GM23338 (cell line): ENCODE measurements around the gene GNAZ. TPM values are rescaled to one million over a fixed set of nuclear protein-coding genes. Genes with fewer than 3 reads are reported as not detected.
A peak's percentile ranks its signal among the peaks of the same experiment; 100 is the strongest.

ENCODE experiments used
- ATAC-seq: fragments of 200-7000 bp; cut with Tn5 transposase; 3 replicates; pipeline ENCODE4 v1.9.1; 2020
- DNase-seq: peaks from one replicate; pipeline ENCODE4 v3.0.0-alpha.2; 2015; ENCODE audit warnings: low spot score
- H2AFZ ChIP-seq: fragments of 200-600 bp; sonication (generic); 2 replicates; pipeline ENCODE4 v1.8.0; 2016; ENCODE audit warnings: antibody characterized with exemption, mild to moderate bottlenecking, moderate library complexity
- H3F3A ChIP-seq: fragments of 200-600 bp; sonication (generic); replicated peaks from 2 replicates; pipeline ENCODE4 v1.8.0; 2017; ENCODE audit warnings: antibody characterized with exemption, mixed run types, low read depth
- H3K27ac ChIP-seq: fragments of 200-600 bp; sonication (generic); 2 replicates; pipeline ENCODE4 v1.6.1; 2016; ENCODE audit warnings: low read depth
- H3K27me3 ChIP-seq: fragments of 200-600 bp; sonication (generic); 2 replicates; pipeline ENCODE4 v1.8.0; 2016; ENCODE audit warnings: mild to moderate bottlenecking, mixed run types, moderate library complexity; ENCODE audit not compliant: insufficient read depth
- H3K36me3 ChIP-seq: fragments of 200-600 bp; sonication (generic); 2 replicates; pipeline ENCODE4 v1.8.0; 2016; ENCODE audit warnings: mild to moderate bottlenecking; ENCODE audit not compliant: insufficient read depth
- H3K4me1 ChIP-seq: fragments of 200-600 bp; sonication (generic); 2 replicates; pipeline ENCODE4 v1.8.0; 2016; ENCODE audit warnings: mild to moderate bottlenecking, moderate library complexity; ENCODE audit not compliant: insufficient read depth
- H3K4me2 ChIP-seq: fragments of 200-600 bp; sonication (generic); 2 replicates; pipeline ENCODE4 v1.7.1; 2017; ENCODE audit warnings: mixed run types
- H3K4me3 ChIP-seq: fragments of 200-600 bp; sonication (generic); 2 replicates; pipeline ENCODE4 v1.6.1; 2016; ENCODE audit warnings: mixed run types
- H3K79me2 ChIP-seq: fragments of 200-600 bp; sonication (generic); replicated peaks from 2 replicates; pipeline ENCODE4 v1.8.0; 2017; ENCODE audit warnings: mild to moderate bottlenecking; ENCODE audit not compliant: insufficient read depth
- H3K9me2 ChIP-seq: fragments of 200-600 bp; sonication (generic); 2 replicates; pipeline ENCODE4 v1.8.0; 2017; ENCODE audit not compliant: insufficient read depth
- H4K20me1 ChIP-seq: fragments of 200-600 bp; sonication (generic); replicated peaks from 2 replicates; pipeline ENCODE4 v1.8.0; 2017; ENCODE audit warnings: mild to moderate bottlenecking; ENCODE audit not compliant: insufficient read depth
- H3K27ac Mint-ChIP-seq: 2 replicates; pipeline ENCODE4 v1.8.0; 2020; ENCODE audit warnings: inconsistent platforms, mild to moderate bottlenecking, moderate library complexity, mixed read lengths
- H3K27me3 Mint-ChIP-seq: 3 replicates; pipeline ENCODE4 v1.8.0; 2022; ENCODE audit warnings: low read depth, mild to moderate bottlenecking, moderate library complexity, mixed read lengths, inconsistent platforms; ENCODE audit not compliant: insufficient read depth, poor library complexity
- H3K36me3 Mint-ChIP-seq: 3 replicates; pipeline ENCODE4 v1.8.0; 2021; ENCODE audit warnings: low read depth, mild to moderate bottlenecking, inconsistent platforms, moderate library complexity, mixed read lengths
- H3K4me1 Mint-ChIP-seq: 3 replicates; pipeline ENCODE4 v1.8.0; 2020; ENCODE audit warnings: mild to moderate bottlenecking, inconsistent platforms, mixed read lengths
- H3K4me3 Mint-ChIP-seq: 3 replicates; pipeline ENCODE4 v1.8.0; 2021; ENCODE audit warnings: moderate library complexity, mild to moderate bottlenecking, inconsistent platforms, mixed read lengths
- H3K9me3 Mint-ChIP-seq: 3 replicates; pipeline ENCODE4 v1.8.0; 2020; ENCODE audit warnings: moderate library complexity, mild to moderate bottlenecking, inconsistent platforms, mixed read lengths
- CREB1 ChIP-seq: fragments of 250-450 bp; sonication (Bioruptor Pico); IDR thresholded peaks from 2 replicates; pipeline ENCODE4 v1.5.0; 2020; ENCODE audit warnings: low read depth, mild to moderate bottlenecking, moderate library complexity
- CTCF ChIP-seq, 2 experiments: fragments of 200-600 bp in 1 of 2; sonication (generic) in 1 of 2; conservative IDR thresholded peaks; 2 replicates each; pipeline versions ENCODE4 v1.5.1 to v1.6.1; 2016 to 2017; ENCODE audit warnings: antibody characterized with exemption in 2 of 2, low read depth in 2 of 2, mild to moderate bottlenecking in 2 of 2, moderate library complexity in 1 of 2
- EZH2 ChIP-seq: fragments of 200-600 bp; sonication (generic); IDR thresholded peaks from one replicate; pipeline ENCODE4 v1.8.0; 2017; ENCODE audit warnings: antibody characterized with exemption, mild to moderate bottlenecking, low read depth; ENCODE audit not compliant: unreplicated experiment
- EZH2phosphoT487 ChIP-seq: fragments of 200-600 bp; sonication (generic); IDR thresholded peaks from one replicate; pipeline ENCODE4 v1.8.1; 2018; ENCODE audit warnings: antibody characterized with exemption; ENCODE audit not compliant: unreplicated experiment
- JUNB ChIP-seq: IDR thresholded peaks from one replicate; pipeline ENCODE4 v1.6.1; 2016; ENCODE audit warnings: antibody characterized with exemption; ENCODE audit not compliant: unreplicated experiment
- NANOG ChIP-seq: IDR thresholded peaks from 2 replicates; pipeline ENCODE4 v1.6.1; 2016; ENCODE audit warnings: antibody characterized with exemption, borderline replicate concordance
- POLR2AphosphoS5 ChIP-seq: IDR thresholded peaks from 2 replicates; pipeline ENCODE4 v1.6.1; 2016; ENCODE audit warnings: antibody characterized with exemption, low read depth
- STAT1 ChIP-seq: IDR thresholded peaks from one replicate; pipeline ENCODE4 v1.6.1; 2016; ENCODE audit warnings: antibody characterized with exemption; ENCODE audit not compliant: unreplicated experiment
- ZNF114 ChIP-seq: fragments of 250-450 bp; sonication (Bioruptor Pico); IDR thresholded peaks from 2 replicates; pipeline ENCODE4 v1.5.0; 2020; ENCODE audit warnings: mild to moderate bottlenecking, moderate library complexity
- ZNF331 ChIP-seq: fragments of 250-450 bp; sonication (Bioruptor Pico); IDR thresholded peaks from 2 replicates; pipeline ENCODE4 v1.5.0; 2020; ENCODE audit warnings: low read depth, mild to moderate bottlenecking, moderate library complexity
- polyA plus RNA-seq: library from polyadenylated mRNA; unstranded; fragments of >200 nt; fragmentation: Nextera tagmentation; extraction: Ambion mirVana; gene quantifications from 2 replicates; pipeline ENCODE4 v1.2.1, GENCODE V29; 2016
- total RNA-seq: library from RNA; depleted of rRNA; stranded (reverse); fragments of >200 nt; shearing (Covaris generic); gene quantifications from 2 replicates; pipeline ENCODE4 v1.2.3, GENCODE V29; 2014
- TF ChIP-seq, protein P1 (sequence below): IDR thresholded peaks from 2 replicates; pipeline ENCODE4 v1.6.1; 2016; ENCODE audit warnings: antibody characterized with exemption
- TF ChIP-seq, protein P2 (sequence below): IDR thresholded peaks from one replicate; pipeline ENCODE4 v1.6.1; 2018; ENCODE audit warnings: antibody characterized with exemption; ENCODE audit not compliant: unreplicated experiment

Gene GNAZ
- total and polyA plus RNA-seq, 2 experiments from 2014 or later, result 2.9 to 11.1 TPM

GRCh38 chr22:23116506-23117263 is 46.4 kb downstream of the GNAZ start:
- peaks cover 9% of the 10 kb centered on the region for H3K27me3 Mint-ChIP-seq
- TF ChIP-seq NANOG (no peak), EZH2phosphoT487 (no peak), POLR2AphosphoS5 (no peak), CTCF (conservative IDR thresholded peaks at IDR 0.05; ENCODE audit: low read depth in 2 of 2) (no peak), JUNB (no peak), EZH2 (no peak), ZNF114 (CRISPR knock-in tag) (no peak), CREB1 (no peak)
- TF ChIP-seq, protein P1, sequence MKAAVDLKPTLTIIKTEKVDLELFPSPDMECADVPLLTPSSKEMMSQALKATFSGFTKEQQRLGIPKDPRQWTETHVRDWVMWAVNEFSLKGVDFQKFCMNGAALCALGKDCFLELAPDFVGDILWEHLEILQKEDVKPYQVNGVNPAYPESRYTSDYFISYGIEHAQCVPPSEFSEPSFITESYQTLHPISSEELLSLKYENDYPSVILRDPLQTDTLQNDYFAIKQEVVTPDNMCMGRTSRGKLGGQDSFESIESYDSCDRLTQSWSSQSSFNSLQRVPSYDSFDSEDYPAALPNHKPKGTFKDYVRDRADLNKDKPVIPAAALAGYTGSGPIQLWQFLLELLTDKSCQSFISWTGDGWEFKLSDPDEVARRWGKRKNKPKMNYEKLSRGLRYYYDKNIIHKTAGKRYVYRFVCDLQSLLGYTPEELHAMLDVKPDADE, result no peak
- H3K4me2 ChIP-seq, result no peak overlapping the region
- peaks cover 7% of the 10 kb centered on the region for H3K4me1 Mint-ChIP-seq
- H3K27me3 ChIP-seq, result no peaks in the 10 kb centered on the region
- no peaks in the 10 kb centered on the region for H3K36me3 ChIP-seq
- no peaks in the 10 kb centered on the region for H3F3A ChIP-seq
- no peak overlapping the region for H3K4me3 ChIP-seq
- H3K36me3 Mint-ChIP-seq, result no peaks in the 10 kb centered on the region
- no peaks in the 10 kb centered on the region for H3K9me2 ChIP-seq
- peak; percentile 42 for ATAC-seq
- no peak overlapping the region for H3K4me3 Mint-ChIP-seq
- H3K4me1 ChIP-seq, result no peaks in the 10 kb centered on the region; the same call in 1 of the 2 replicates
- no peaks in the 10 kb centered on the region for H4K20me1 ChIP-seq
- H3K9me3 Mint-ChIP-seq, result no peaks in the 10 kb centered on the region
- no peak overlapping the region for H3K27ac ChIP-seq
- H3K27ac Mint-ChIP-seq, result no peak overlapping the region
- no peak for DNase-seq
- no peaks in the 10 kb centered on the region for H3K79me2 ChIP-seq
- H2AFZ ChIP-seq, result no peak overlapping the region

DNA sequence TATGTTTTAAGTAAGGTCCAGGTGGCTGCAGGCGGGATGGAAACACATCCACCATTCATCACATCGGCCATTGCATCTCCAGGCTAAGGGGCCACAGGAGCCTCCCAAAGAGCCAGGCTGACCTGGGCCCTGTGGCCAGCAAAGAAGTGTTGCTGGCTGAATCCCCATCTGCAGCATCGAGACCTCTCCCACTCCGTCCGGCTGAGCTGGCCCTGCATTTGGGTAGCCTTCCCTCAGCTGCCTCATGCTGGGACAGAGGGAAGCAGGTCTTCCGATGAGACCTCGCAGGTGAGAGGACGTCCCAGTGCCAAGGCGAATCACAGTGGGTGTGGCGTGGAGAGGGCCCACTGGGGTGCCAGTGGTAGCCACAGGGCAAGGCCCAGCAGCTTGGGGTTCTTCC is 47.0 kb downstream of the GNAZ start:
- Histone ChIP-seq H4K20me1 (no peaks in the 10 kb centered on the region), H3K36me3 (no peaks in the 10 kb centered on the region), H3K27me3 (no peaks in the 10 kb centered on the region), H2AFZ (no peak overlapping the region), H3K4me3 (no peak overlapping the region), H3K27ac (no peak overlapping the region), H3K9me2 (no peaks in the 10 kb centered on the region), H3K4me2 (no peak overlapping the region), H3K4me1 (no peaks in the 10 kb centered on the region; the same call in 1 of the 2 replicates), H3F3A (no peaks in the 10 kb centered on the region), H3K79me2 (no peaks in the 10 kb centered on the region)
- Mint-ChIP-seq H3K4me1 (peaks cover 7% of the 10 kb centered on the region), H3K4me3 (no peak overlapping the region), H3K27ac (no peak overlapping the region), H3K27me3 (peaks cover 9% of the 10 kb centered on the region), H3K9me3 (no peaks in the 10 kb centered on the region), H3K36me3 (no peaks in the 10 kb centered on the region)
- DNase-seq (no peak), ATAC-seq (no peak)
- no peak for TF ChIP-seq ZNF331 (CRISPR knock-in tag)
- TF ChIP-seq STAT1, result no peak
- TF ChIP-seq, protein P2, sequence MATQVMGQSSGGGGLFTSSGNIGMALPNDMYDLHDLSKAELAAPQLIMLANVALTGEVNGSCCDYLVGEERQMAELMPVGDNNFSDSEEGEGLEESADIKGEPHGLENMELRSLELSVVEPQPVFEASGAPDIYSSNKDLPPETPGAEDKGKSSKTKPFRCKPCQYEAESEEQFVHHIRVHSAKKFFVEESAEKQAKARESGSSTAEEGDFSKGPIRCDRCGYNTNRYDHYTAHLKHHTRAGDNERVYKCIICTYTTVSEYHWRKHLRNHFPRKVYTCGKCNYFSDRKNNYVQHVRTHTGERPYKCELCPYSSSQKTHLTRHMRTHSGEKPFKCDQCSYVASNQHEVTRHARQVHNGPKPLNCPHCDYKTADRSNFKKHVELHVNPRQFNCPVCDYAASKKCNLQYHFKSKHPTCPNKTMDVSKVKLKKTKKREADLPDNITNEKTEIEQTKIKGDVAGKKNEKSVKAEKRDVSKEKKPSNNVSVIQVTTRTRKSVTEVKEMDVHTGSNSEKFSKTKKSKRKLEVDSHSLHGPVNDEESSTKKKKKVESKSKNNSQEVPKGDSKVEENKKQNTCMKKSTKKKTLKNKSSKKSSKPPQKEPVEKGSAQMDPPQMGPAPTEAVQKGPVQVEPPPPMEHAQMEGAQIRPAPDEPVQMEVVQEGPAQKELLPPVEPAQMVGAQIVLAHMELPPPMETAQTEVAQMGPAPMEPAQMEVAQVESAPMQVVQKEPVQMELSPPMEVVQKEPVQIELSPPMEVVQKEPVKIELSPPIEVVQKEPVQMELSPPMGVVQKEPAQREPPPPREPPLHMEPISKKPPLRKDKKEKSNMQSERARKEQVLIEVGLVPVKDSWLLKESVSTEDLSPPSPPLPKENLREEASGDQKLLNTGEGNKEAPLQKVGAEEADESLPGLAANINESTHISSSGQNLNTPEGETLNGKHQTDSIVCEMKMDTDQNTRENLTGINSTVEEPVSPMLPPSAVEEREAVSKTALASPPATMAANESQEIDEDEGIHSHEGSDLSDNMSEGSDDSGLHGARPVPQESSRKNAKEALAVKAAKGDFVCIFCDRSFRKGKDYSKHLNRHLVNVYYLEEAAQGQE, result no peak
- TF ChIP-seq, protein P1, result no peak
- TF ChIP-seq NANOG, result no peak
- TF ChIP-seq EZH2, result no peak
